ENCODE results near the gene FAM120C.

DNA sequence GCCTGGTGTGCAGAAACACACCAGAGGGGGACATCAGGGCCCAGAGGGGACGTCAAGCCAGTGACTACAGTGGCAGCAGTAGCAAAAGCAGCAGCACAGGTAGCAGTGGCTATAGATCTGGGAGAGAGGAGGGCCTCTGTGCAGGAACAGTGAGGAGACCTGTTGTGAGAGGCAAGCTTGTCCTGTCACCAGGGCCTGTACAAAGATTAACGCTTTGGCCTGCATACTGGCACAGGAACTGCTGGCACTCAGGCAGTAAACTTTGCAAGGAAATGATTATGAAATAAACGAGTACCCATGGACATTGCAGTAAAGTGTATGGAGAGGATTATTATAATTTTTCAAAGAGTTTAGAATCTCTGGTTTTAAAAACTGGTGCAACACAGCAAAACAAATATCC lies 133.3 kb downstream of the FAM120C start:
- TF ChIP-seq, protein P1, sequence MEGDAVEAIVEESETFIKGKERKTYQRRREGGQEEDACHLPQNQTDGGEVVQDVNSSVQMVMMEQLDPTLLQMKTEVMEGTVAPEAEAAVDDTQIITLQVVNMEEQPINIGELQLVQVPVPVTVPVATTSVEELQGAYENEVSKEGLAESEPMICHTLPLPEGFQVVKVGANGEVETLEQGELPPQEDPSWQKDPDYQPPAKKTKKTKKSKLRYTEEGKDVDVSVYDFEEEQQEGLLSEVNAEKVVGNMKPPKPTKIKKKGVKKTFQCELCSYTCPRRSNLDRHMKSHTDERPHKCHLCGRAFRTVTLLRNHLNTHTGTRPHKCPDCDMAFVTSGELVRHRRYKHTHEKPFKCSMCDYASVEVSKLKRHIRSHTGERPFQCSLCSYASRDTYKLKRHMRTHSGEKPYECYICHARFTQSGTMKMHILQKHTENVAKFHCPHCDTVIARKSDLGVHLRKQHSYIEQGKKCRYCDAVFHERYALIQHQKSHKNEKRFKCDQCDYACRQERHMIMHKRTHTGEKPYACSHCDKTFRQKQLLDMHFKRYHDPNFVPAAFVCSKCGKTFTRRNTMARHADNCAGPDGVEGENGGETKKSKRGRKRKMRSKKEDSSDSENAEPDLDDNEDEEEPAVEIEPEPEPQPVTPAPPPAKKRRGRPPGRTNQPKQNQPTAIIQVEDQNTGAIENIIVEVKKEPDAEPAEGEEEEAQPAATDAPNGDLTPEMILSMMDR (IDR thresholded peaks at IDR 0.05) = no peak
- TF ChIP-seq POLR2A (IDR thresholded peaks at IDR 0.05) = no peak

Data from thyroid gland (tissue), 4 donors.